ENCODE data around the gene IRF2BPL. TPM values are rescaled to one million over a fixed set of nuclear protein-coding genes. Genes with fewer than 3 reads are reported as not detected.

Gene IRF2BPL
- total and polyA plus RNA-seq, 4 donors: 23.7 to 55.0 (median 45.3) TPM

GRCh38 chr14:76995279-76996035 lies 33.1 kb downstream of the IRF2BPL start:
- Histone ChIP-seq H3K27me3 (ENCODE audit: control insufficient read depth, insufficient read depth, low read length) (no peaks in the 10 kb centered on the region), H3K27ac (ENCODE audit: low read depth, low read length) (no peak overlapping the region), H3K4me3 (ENCODE audit: low read depth, low read length) (no peak overlapping the region), H3K36me3 (ENCODE audit: control insufficient read depth, insufficient read depth, low read length) (no peaks in the 10 kb centered on the region), H3K9me3 (ENCODE audit: control insufficient read depth, insufficient read depth, low read length) (no peaks in the 10 kb centered on the region), H3K4me1 (ENCODE audit: control insufficient read depth, insufficient read depth, low read length) (peaks cover 21% of the 10 kb centered on the region)
- no peak for DNase-seq (ENCODE audit: low read depth in 4 of 6, low spot score in 6 of 6)
- WGBS (ENCODE audit: insufficient coverage): 92% methylated on average over 2 of the region's 4 CpGs

- no peak for DNase-seq (ENCODE audit: low read depth in 4 of 6, low spot score in 6 of 6)
- 95% methylated on average over 2 of the region's 6 CpGs for WGBS (ENCODE audit: insufficient coverage)
- Histone ChIP-seq H3K27ac (ENCODE audit: low read depth, low read length) (no peak overlapping the region), H3K4me3 (ENCODE audit: low read depth, low read length) (no peak overlapping the region), H3K4me1 (ENCODE audit: control insufficient read depth, insufficient read depth, low read length) (peaks cover 4% of the 10 kb centered on the region), H3K27me3 (ENCODE audit: control insufficient read depth, insufficient read depth, low read length) (no peaks in the 10 kb centered on the region), H3K9me3 (ENCODE audit: control insufficient read depth, insufficient read depth, low read length) (no peaks in the 10 kb centered on the region), H3K36me3 (ENCODE audit: control insufficient read depth, insufficient read depth, low read length) (no peaks in the 10 kb centered on the region)
Measured at GRCh38 chr14:76993752-76994151, 34.8 kb downstream of the IRF2BPL start.

- no peak overlapping the region for H3K27ac ChIP-seq (ENCODE audit: low read depth, low read length)
- peaks cover 12% of the 10 kb centered on the region for H3K4me1 ChIP-seq (ENCODE audit: control insufficient read depth, insufficient read depth, low read length)
- no peaks in the 10 kb centered on the region for H3K36me3 ChIP-seq (ENCODE audit: control insufficient read depth, insufficient read depth, low read length)
Measured at GRCh38 chr14:76990084-76990483, 38.4 kb downstream of the IRF2BPL start.

GRCh38 chr14:76987956-76988520 lies 40.5 kb downstream of the IRF2BPL start:
- WGBS (ENCODE audit: insufficient coverage): 80% methylated on average over 1 of the region's 4 CpGs
- no peaks in the 10 kb centered on the region for H3K9me3 ChIP-seq (ENCODE audit: control insufficient read depth, insufficient read depth, low read length)

More at GRCh38 chr14:76990084-76990483, 38.4 kb downstream of the IRF2BPL start:
- no peak for DNase-seq (ENCODE audit: low read depth in 4 of 6, low spot score in 6 of 6)
- Histone ChIP-seq H3K9me3 (ENCODE audit: control insufficient read depth, insufficient read depth, low read length) (no peaks in the 10 kb centered on the region), H3K27me3 (ENCODE audit: control insufficient read depth, insufficient read depth, low read length) (no peaks in the 10 kb centered on the region), H3K4me3 (ENCODE audit: low read depth, low read length) (no peak overlapping the region)

GRCh38 chr14:76986231-76986565 lies 42.3 kb downstream of the IRF2BPL start:
- no peak overlapping the region for H3K27ac ChIP-seq (ENCODE audit: low read depth, low read length)
- H3K27me3 ChIP-seq (ENCODE audit: control insufficient read depth, insufficient read depth, low read length): no peaks in the 10 kb centered on the region
- peaks cover 23% of the 10 kb centered on the region for H3K4me1 ChIP-seq (ENCODE audit: control insufficient read depth, insufficient read depth, low read length)
- DNase-seq (ENCODE audit: low read depth in 4 of 6, low spot score in 6 of 6): no peak
- H3K9me3 ChIP-seq (ENCODE audit: control insufficient read depth, insufficient read depth, low read length): peaks cover 4% of the 10 kb centered on the region
- H3K4me3 ChIP-seq (ENCODE audit: low read depth, low read length): no peak overlapping the region
- no peaks in the 10 kb centered on the region for H3K36me3 ChIP-seq (ENCODE audit: control insufficient read depth, insufficient read depth, low read length)
- 98% methylated on average over 4 of the region's 4 CpGs for WGBS (ENCODE audit: insufficient coverage)

More at GRCh38 chr14:76987956-76988520, 40.5 kb downstream of the IRF2BPL start:
- H3K27me3 ChIP-seq (ENCODE audit: control insufficient read depth, insufficient read depth, low read length): no peaks in the 10 kb centered on the region
- H3K4me3 ChIP-seq (ENCODE audit: low read depth, low read length): no peak overlapping the region
- peaks cover 23% of the 10 kb centered on the region for H3K4me1 ChIP-seq (ENCODE audit: control insufficient read depth, insufficient read depth, low read length)
- DNase-seq (ENCODE audit: low read depth in 4 of 6, low spot score in 6 of 6): no peak
- no peaks in the 10 kb centered on the region for H3K36me3 ChIP-seq (ENCODE audit: control insufficient read depth, insufficient read depth, low read length)
- H3K27ac ChIP-seq (ENCODE audit: low read depth, low read length): no peak overlapping the region

- Histone ChIP-seq H3K27ac (ENCODE audit: low read depth, low read length) (peak overlapping the region; percentile 78), H3K4me3 (ENCODE audit: low read depth, low read length) (no peak overlapping the region)
- 45% methylated on average over 4 of the region's 4 CpGs for WGBS (ENCODE audit: insufficient coverage)
Measured at GRCh38 chr14:76985540-76986230, 42.8 kb downstream of the IRF2BPL start.

GRCh38 chr14:76984787-76985375 lies 43.6 kb downstream of the IRF2BPL start:
- Histone ChIP-seq H3K27ac (ENCODE audit: low read depth, low read length) (peak overlapping the region; percentile 78), H3K4me3 (ENCODE audit: low read depth, low read length) (no peak overlapping the region), H3K9me3 (ENCODE audit: control insufficient read depth, insufficient read depth, low read length) (peaks cover 4% of the 10 kb centered on the region), H3K36me3 (ENCODE audit: control insufficient read depth, insufficient read depth, low read length) (no peaks in the 10 kb centered on the region), H3K27me3 (ENCODE audit: control insufficient read depth, insufficient read depth, low read length) (no peaks in the 10 kb centered on the region), H3K4me1 (ENCODE audit: control insufficient read depth, insufficient read depth, low read length) (peaks cover 23% of the 10 kb centered on the region)
- 56% methylated on average over 5 of the region's 6 CpGs for WGBS (ENCODE audit: insufficient coverage)
- peak in 1 of 6 donors; percentile 30 for DNase-seq (ENCODE audit: low read depth in 4 of 6, low spot score in 6 of 6)

More at GRCh38 chr14:76985540-76986230, 42.8 kb downstream of the IRF2BPL start:
- no peaks in the 10 kb centered on the region for H3K36me3 ChIP-seq (ENCODE audit: control insufficient read depth, insufficient read depth, low read length)
- no peaks in the 10 kb centered on the region for H3K27me3 ChIP-seq (ENCODE audit: control insufficient read depth, insufficient read depth, low read length)
- peak in 2 of 6 donors; percentile 58 to 77 for DNase-seq (ENCODE audit: low read depth in 4 of 6, low spot score in 6 of 6)
- peaks cover 4% of the 10 kb centered on the region for H3K9me3 ChIP-seq (ENCODE audit: control insufficient read depth, insufficient read depth, low read length)
- H3K4me1 ChIP-seq (ENCODE audit: control insufficient read depth, insufficient read depth, low read length): peaks cover 23% of the 10 kb centered on the region

- Histone ChIP-seq H3K4me1 (ENCODE audit: control insufficient read depth, insufficient read depth, low read length) (peaks cover 23% of the 10 kb centered on the region), H3K36me3 (ENCODE audit: control insufficient read depth, insufficient read depth, low read length) (no peaks in the 10 kb centered on the region), H3K27ac (ENCODE audit: low read depth, low read length) (peak overlapping the region; percentile 16), H3K4me3 (ENCODE audit: low read depth, low read length) (no peak overlapping the region), H3K9me3 (ENCODE audit: control insufficient read depth, insufficient read depth, low read length) (peaks cover 4% of the 10 kb centered on the region), H3K27me3 (ENCODE audit: control insufficient read depth, insufficient read depth, low read length) (no peaks in the 10 kb centered on the region)
- 100% methylated on average over 1 of the region's 4 CpGs for WGBS (ENCODE audit: insufficient coverage)
- DNase-seq (ENCODE audit: low read depth in 4 of 6, low spot score in 6 of 6): no peak
Measured at GRCh38 chr14:76984297-76984696, 44.2 kb downstream of the IRF2BPL start.

- Histone ChIP-seq H3K4me1 (ENCODE audit: control insufficient read depth, insufficient read depth, low read length) (peaks cover 27% of the 10 kb centered on the region), H3K4me3 (ENCODE audit: low read depth, low read length) (no peak overlapping the region), H3K27me3 (ENCODE audit: control insufficient read depth, insufficient read depth, low read length) (no peaks in the 10 kb centered on the region), H3K36me3 (ENCODE audit: control insufficient read depth, insufficient read depth, low read length) (no peaks in the 10 kb centered on the region), H3K9me3 (ENCODE audit: control insufficient read depth, insufficient read depth, low read length) (peaks cover 4% of the 10 kb centered on the region), H3K27ac (ENCODE audit: low read depth, low read length) (no peak overlapping the region)
- WGBS (ENCODE audit: insufficient coverage): 92% methylated on average over 1 of the region's 1 CpG
- no peak for DNase-seq (ENCODE audit: low read depth in 4 of 6, low spot score in 6 of 6)
Measured at GRCh38 chr14:76981670-76982069, 46.8 kb downstream of the IRF2BPL start.

Measured in spinal cord (tissue), 10 donors.